K562 (cell line): ENCODE results near the gene GPR108. TPM values are rescaled to one million over a fixed set of nuclear protein-coding genes. Genes with fewer than 3 reads are reported as not detected.

Experiments used
- ATAC-seq: fragments of 200-7000 bp; cut with Tn5 transposase; 3 replicates; pipeline ENCODE4 v1.9.1; 2020; ENCODE audit warnings: moderate library complexity
- BruUV-seq: library from RNA; stranded (reverse); fragments of 400-500 nt; replicated peaks from 2 replicates; lab custom pipeline; 2021; lab: Mats Ljungman, UMichigan
- CTCF ChIA-PET: fragments of 300-600 bp; formaldehyde crosslinking; extraction: SDS; loops from one replicate; lab custom pipeline; 2021; ENCODE audit warnings: low intra/inter-chr PET ratio; lab: Yijun Ruan, JAX
- POLR2A ChIA-PET: fragments of 300-600, 350-650 bp; sonication (Branson Sonifier 250); formaldehyde crosslinking; extraction: SDS; loops from one replicate; lab custom pipeline; 2021; ENCODE audit warnings: antibody characterized with exemption, inconsistent platforms; lab: Yijun Ruan, JAX
- DNase-seq, 4 experiments: peaks; one replicate each; pipeline versions ENCODE4 v3.0.0 to v3.0.0-alpha.2; 2011 to 2018; ENCODE audit warnings: low spot score in 3 of 4, mixed read lengths in 3 of 4; ENCODE audit errors: extremely low read depth in 1 of 4
- FAIRE-seq: peaks from 2 replicates; lab custom pipeline; 2011; peaks lifted over from hg19 to GRCh38; lab: Jason Lieb, UNC
- H2AFZ ChIP-seq: 2 replicates; pipeline ENCODE4 v1.6.0; 2011; ENCODE audit warnings: low read depth, low read length, control low read depth, inconsistent platforms
- H3K27ac ChIP-seq: fragments of 200-600 bp; 3 replicates; pipeline ENCODE4 v1.8.0; 2011; ENCODE audit warnings: low read depth, mild to moderate bottlenecking, control low read depth, inconsistent platforms, low read length, moderate library complexity, mixed read lengths; ENCODE audit errors: extremely low read depth
- H3K27me3 ChIP-seq, 2 experiments: fragments of 300-600 bp in 1 of 2; 2 replicates in 1 of 2; 3 replicates in 1 of 2; pipeline versions ENCODE4 v1.6.0 to v1.8.0; 2011; ENCODE audit warnings: inconsistent platforms in 2 of 2, low read length in 2 of 2, mild to moderate bottlenecking in 1 of 2, mixed read lengths in 1 of 2, moderate library complexity in 1 of 2; ENCODE audit not compliant: control insufficient read depth in 2 of 2, insufficient read depth in 2 of 2
- H3K36me3 ChIP-seq: fragments of 300-600 bp; 3 replicates; pipeline ENCODE4 v1.8.0; 2011; ENCODE audit warnings: mild to moderate bottlenecking, low read length, inconsistent platforms; ENCODE audit not compliant: control insufficient read depth, insufficient read depth
- H3K4me1 ChIP-seq, 2 experiments: fragments of 200-600 bp in 1 of 2; replicated peaks in 1 of 2; 2 replicates in 1 of 2; 3 replicates in 1 of 2; pipeline versions ENCODE4 v1.5.1 to v1.8.0; 2011; ENCODE audit warnings: inconsistent platforms in 2 of 2, low read length in 2 of 2, mild to moderate bottlenecking in 1 of 2, mixed read lengths in 1 of 2, moderate library complexity in 1 of 2; ENCODE audit not compliant: control insufficient read depth in 2 of 2, insufficient read depth in 2 of 2
- H3K4me2 ChIP-seq: 2 replicates; pipeline ENCODE4 v1.6.1; 2011; ENCODE audit warnings: low read length, control low read depth, inconsistent platforms, mixed read lengths; ENCODE audit not compliant: insufficient read depth
- H3K4me3 ChIP-seq: fragments of 200-600 bp; sonication (generic), shearing (Covaris generic); 2 replicates; pipeline ENCODE4 v1.5.1; 2016; ENCODE audit warnings: control low read depth, inconsistent platforms
- H3K79me2 ChIP-seq: fragments of 200-600 bp; 3 replicates; pipeline ENCODE4 v1.8.0; 2011; ENCODE audit warnings: low read length, inconsistent platforms; ENCODE audit not compliant: control insufficient read depth, insufficient read depth
- H3K9ac ChIP-seq, 2 experiments: 2 replicates each; pipeline versions ENCODE4 v1.6.0 to v1.6.1; 2011; ENCODE audit warnings: low read depth in 2 of 2, low read length in 2 of 2, control low read depth in 1 of 2, inconsistent platforms in 1 of 2, mild to moderate bottlenecking in 1 of 2, mixed read lengths in 1 of 2; ENCODE audit not compliant: insufficient read depth in 1 of 2
- H3K9me1 ChIP-seq: one replicate; pipeline ENCODE4 v1.6.0; 2011; ENCODE audit warnings: inconsistent platforms, mild to moderate bottlenecking, low read length, moderate library complexity; ENCODE audit not compliant: control insufficient read depth, insufficient read depth
- H3K9me3 ChIP-seq: replicated peaks from 2 replicates; pipeline ENCODE4 v1.5.1; 2011; ENCODE audit warnings: low read depth, low read length, inconsistent platforms; ENCODE audit not compliant: control insufficient read depth, insufficient read depth
- H4K20me1 ChIP-seq: replicated peaks from 2 replicates; pipeline ENCODE4 v1.6.1; 2011; ENCODE audit warnings: low read length, inconsistent platforms, mixed read lengths; ENCODE audit not compliant: control insufficient read depth, insufficient read depth
- BCOR ChIP-seq: fragments of 450-650 bp; IDR thresholded peaks from 2 replicates; pipeline ENCODE4 v1.6.1; 2016
- FOXK2 ChIP-seq, 2 experiments: fragments of 450-650 bp; IDR thresholded peaks in 1 of 2; conservative IDR thresholded peaks in 1 of 2; 2 replicates each; pipeline ENCODE4 v1.6.1; 2016; ENCODE audit warnings: low read depth in 2 of 2, mild to moderate bottlenecking in 1 of 2
- HNRNPL ChIP-seq: fragments of 200-400 bp; formaldehyde crosslinking; IDR thresholded peaks from 2 replicates; pipeline ENCODE4 v1.6.1; 2017; ENCODE audit warnings: low read depth, mild to moderate bottlenecking, low read length
- KDM1A ChIP-seq, 2 experiments: fragments of 450-650 bp; IDR thresholded peaks; 2 replicates each; pipeline ENCODE4 v1.6.1; 2016; ENCODE audit warnings: mild to moderate bottlenecking in 2 of 2
- RBM25 ChIP-seq: fragments of 200-400 bp; formaldehyde crosslinking; IDR thresholded peaks from 2 replicates; pipeline ENCODE4 v1.6.1; 2018; ENCODE audit warnings: low read length, low read depth, moderate library complexity; ENCODE audit not compliant: severe bottlenecking
- SMC3 ChIP-seq: conservative IDR thresholded peaks from 2 replicates; pipeline ENCODE4 v1.6.1; 2011; ENCODE audit warnings: low read depth, low read length, improper control_type of control experiment; ENCODE audit not compliant: insufficient read depth
- WGBS: fragments of 100-300 bp; shearing (Covaris generic); methylation state at CpG from one replicate; pipeline ENCODE4 v1.1.6; 2016; ENCODE audit warnings: low coverage, mixed read lengths; ENCODE audit not compliant: insufficient coverage; ENCODE audit errors: missing lambda C conversion rate; 5-methylcytosine and 5-hydroxymethylcytosine counted together
- in situ Hi-C: fragments of 300-500 bp; cut with MboI; formaldehyde crosslinking; loops from 4 replicates; pipeline ENCODE4 v1.15.0; 2018; ENCODE audit warnings: inconsistent platforms, mixed read lengths
- intact Hi-C: fragments of 100-400 bp; cut with micrococcal nuclease; formaldehyde crosslinking; loops from 2 replicates; pipeline ENCODE4 v1.14.2; 2022
- polyA plus RNA-seq, 8 experiments: library from polyadenylated mRNA; depleted of rRNA in 4 of 8; stranded (reverse) in 5 of 8; unstranded in 3 of 8; fragments of >200 nt; fragmentation: Nextera tagmentation in 2 of 8; fragmentation: Illumina TruSeq in 1 of 8; extraction: Ambion mirVana in 2 of 8; extraction: Trizol in 1 of 8; gene quantifications; 2 replicates each; pipeline versions ENCODE4 v1.2.1 to v1.2.3, GENCODE V29; 2011 to 2014; ENCODE audit warnings: inconsistent platforms in 1 of 8, missing spikeins in 1 of 8
- total RNA-seq, 7 experiments: library from RNA; depleted of rRNA in 6 of 7; stranded (reverse); fragments of >200 nt in 6 of 7; fragmentation: Illumina TruSeq in 2 of 7; extraction: Trizol in 2 of 7; gene quantifications; 2 replicates each; pipeline versions ENCODE4 v1.2.1 to v1.2.3, GENCODE V29; 2011 to 2021; ENCODE audit warnings: low replicate concordance in 1 of 7
- TF ChIP-seq, protein P1 (sequence below): fragments of 450-650 bp; IDR thresholded peaks from 2 replicates; pipeline ENCODE4 v1.6.1; 2018; ENCODE audit not compliant: partially characterized antibody

GPR108 gene
- total and polyA plus RNA-seq, 9 of the 15 experiments (the other 6 are each of a cell fraction or from before 2014, with no cell fraction given), result 2.4 to 33.2 (median 24.4) TPM

DNA sequence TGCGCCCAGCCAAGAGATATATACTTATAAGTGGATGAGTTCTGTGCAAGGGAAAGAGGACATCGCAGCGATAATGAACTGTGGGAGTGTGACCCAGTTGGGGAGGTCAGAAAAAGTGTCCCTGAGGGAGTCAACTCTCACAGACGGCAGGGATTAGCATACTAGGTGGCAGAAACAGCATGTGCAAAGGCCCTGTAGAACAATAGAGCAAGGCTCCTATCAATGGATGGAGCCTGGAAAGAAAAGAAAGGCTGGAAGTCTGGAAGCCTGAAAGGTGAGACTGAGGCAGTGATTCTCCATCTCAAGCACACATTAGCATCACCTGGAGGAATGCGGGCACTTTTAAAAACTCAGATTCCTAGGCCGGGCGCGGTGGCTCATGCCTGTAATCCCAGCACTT, 46.0 kb downstream of the GPR108 start:
- TF ChIP-seq FOXK2 (conservative IDR thresholded peaks at IDR 0.05 in 1 of 2, IDR thresholded peaks at IDR 0.05 in 1 of 2; ENCODE audit: low read depth in 2 of 2) (no peak), SMC3 (no peak)
- WGBS, result 47% methylated on average over 7 of the region's 8 CpGs
- in situ Hi-C loops (no loop called here), intact Hi-C loops (no loop called here)
- FAIRE-seq (no peak), DNase-seq (no peak), ATAC-seq (no peak)
- H2AFZ ChIP-seq, result no peak overlapping the region
- no peaks in the 10 kb centered on the region for H3K36me3 ChIP-seq
- ChIA-PET POLR2A (no interaction called here), CTCF (no interaction called here)
- H3K9ac ChIP-seq, result no peak overlapping the region
- H4K20me1 ChIP-seq, result no peaks in the 10 kb centered on the region
- BruUV-seq, result no TSS peak
- H3K9me1 ChIP-seq, result no peaks in the 10 kb centered on the region
- no peaks in the 10 kb centered on the region; the same call in 1 of the 2 replicates for H3K9me3 ChIP-seq
- H3K27me3 ChIP-seq, result no peaks in the 10 kb centered on the region
- peaks cover 0 to 21% of the 10 kb centered on the region in 2 experiments; a peak in 2 of 5 replicates for H3K4me1 ChIP-seq
- H3K79me2 ChIP-seq, result no peaks in the 10 kb centered on the region
- no peak overlapping the region for H3K27ac ChIP-seq
- H3K4me2 ChIP-seq, result no peak overlapping the region
- no peak overlapping the region for H3K4me3 ChIP-seq

DNA sequence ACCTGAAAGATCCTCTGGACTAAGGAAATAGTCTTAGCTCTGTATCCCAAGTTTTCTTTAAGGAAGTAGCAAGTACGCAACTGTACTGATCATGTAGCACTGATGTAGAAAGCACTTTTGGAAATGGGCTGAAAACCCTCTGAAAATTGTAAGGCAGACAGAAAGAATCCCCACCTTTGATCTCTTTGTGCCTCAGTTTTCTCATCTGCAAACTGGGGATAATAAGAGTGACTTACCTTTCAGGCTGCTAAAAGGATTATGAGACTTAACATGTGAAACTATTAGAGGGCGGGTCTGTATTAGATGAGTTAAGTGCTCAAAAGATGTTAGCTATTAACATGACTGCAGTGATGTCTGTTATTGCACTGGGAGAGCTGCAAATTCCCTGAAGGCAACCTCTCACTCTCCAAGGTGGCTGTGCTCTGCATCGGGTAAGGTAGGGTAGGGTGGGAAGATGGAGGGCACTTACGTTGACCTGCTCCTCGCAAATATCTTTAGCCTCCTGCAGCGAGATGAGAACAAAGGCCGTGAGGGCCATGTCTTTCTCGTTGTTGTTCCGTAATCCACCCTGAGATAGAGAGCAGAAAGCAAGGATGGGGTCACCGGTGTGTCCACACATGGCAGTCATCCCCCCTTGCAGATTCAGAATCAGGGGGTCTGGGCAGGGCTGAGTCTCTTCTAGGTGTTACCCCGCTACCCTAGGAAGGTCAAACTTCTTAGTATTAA, 47.1 kb downstream of the GPR108 start:
- Histone ChIP-seq H2AFZ (no peak overlapping the region), H3K4me1 (peaks cover 0 to 21% of the 10 kb centered on the region in 2 experiments; a peak in 2 of 5 replicates), H3K9me3 (no peaks in the 10 kb centered on the region; the same call in 1 of the 2 replicates), H3K4me2 (no peak overlapping the region), H3K4me3 (no peak overlapping the region), H3K79me2 (no peaks in the 10 kb centered on the region), H3K9ac (no peak overlapping the region), H3K27me3 (no peaks in the 10 kb centered on the region), H3K9me1 (no peaks in the 10 kb centered on the region), H4K20me1 (no peaks in the 10 kb centered on the region), H3K36me3 (no peaks in the 10 kb centered on the region), H3K27ac (no peak overlapping the region)
- BruUV-seq, result no TSS peak
- DNase-seq (no peak), ATAC-seq (no peak), FAIRE-seq (no peak)
- intact Hi-C loops, result no loop called here
- CTCF ChIA-PET, result no interaction called here
- WGBS, result 32% methylated on average over 11 of the region's 11 CpGs
- in situ Hi-C loops, result no loop called here
- TF ChIP-seq, protein P1, sequence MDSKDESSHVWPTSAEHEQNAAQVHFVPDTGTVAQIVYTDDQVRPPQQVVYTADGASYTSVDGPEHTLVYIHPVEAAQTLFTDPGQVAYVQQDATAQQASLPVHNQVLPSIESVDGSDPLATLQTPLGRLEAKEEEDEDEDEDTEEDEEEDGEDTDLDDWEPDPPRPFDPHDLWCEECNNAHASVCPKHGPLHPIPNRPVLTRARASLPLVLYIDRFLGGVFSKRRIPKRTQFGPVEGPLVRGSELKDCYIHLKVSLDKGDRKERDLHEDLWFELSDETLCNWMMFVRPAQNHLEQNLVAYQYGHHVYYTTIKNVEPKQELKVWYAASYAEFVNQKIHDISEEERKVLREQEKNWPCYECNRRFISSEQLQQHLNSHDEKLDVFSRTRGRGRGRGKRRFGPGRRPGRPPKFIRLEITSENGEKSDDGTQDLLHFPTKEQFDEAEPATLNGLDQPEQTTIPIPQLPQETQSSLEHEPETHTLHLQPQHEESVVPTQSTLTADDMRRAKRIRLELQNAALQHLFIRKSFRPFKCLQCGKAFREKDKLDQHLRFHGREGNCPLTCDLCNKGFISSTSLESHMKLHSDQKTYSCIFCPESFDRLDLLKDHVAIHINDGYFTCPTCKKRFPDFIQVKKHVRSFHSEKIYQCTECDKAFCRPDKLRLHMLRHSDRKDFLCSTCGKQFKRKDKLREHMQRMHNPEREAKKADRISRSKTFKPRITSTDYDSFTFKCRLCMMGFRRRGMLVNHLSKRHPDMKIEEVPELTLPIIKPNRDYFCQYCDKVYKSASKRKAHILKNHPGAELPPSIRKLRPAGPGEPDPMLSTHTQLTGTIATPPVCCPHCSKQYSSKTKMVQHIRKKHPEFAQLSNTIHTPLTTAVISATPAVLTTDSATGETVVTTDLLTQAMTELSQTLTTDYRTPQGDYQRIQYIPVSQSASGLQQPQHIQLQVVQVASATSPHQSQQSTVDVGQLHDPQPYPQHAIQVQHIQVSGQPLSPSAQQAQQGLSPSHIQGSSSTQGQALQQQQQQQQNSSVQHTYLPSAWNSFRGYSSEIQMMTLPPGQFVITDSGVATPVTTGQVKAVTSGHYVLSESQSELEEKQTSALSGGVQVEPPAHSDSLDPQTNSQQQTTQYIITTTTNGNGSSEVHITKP, result no peak
- TF ChIP-seq HNRNPL (no peak), KDM1A (IDR thresholded peaks at IDR 0.05) (peak in 1 of 2 experiments; percentile 37; a peak in 2 of 4 replicates), BCOR (peak; percentile 65; the same call in 1 of the 2 replicates), RBM25 (peak; percentile 75)
- POLR2A ChIA-PET, result interaction anchor here (0.5 kb wide), 1 partner anchor 118 kb away, joined by 3 read pairs; no protein-coding TSS in a partner anchor
